Upper lobe of right lung (tissue), 1 donor: ENCODE data around the gene MIA. TPM values are rescaled to one million over a fixed set of nuclear protein-coding genes. Genes with fewer than 3 reads are reported as not detected.

Experiments
- ATAC-seq: fragments of 200-7000 bp; cut with Tn5 transposase; one replicate; pipeline ENCODE4 v1.9.1; 2020; ENCODE audit warnings: mild to moderate bottlenecking, moderate library complexity
- DNase-seq: peaks from one replicate; pipeline ENCODE4 v3.0.0-alpha.2; 2020
- H3K27ac ChIP-seq: fragments of 200-600 bp; one replicate; pipeline ENCODE4 v1.8.0; 2022
- H3K27me3 ChIP-seq: fragments of 200-600 bp; one replicate; pipeline ENCODE4 v1.8.0; 2022; ENCODE audit warnings: mild to moderate bottlenecking
- H3K36me3 ChIP-seq: fragments of 200-600 bp; one replicate; pipeline ENCODE4 v1.8.0; 2022
- H3K4me1 ChIP-seq: fragments of 200-600 bp; one replicate; pipeline ENCODE4 v1.8.0; 2022
- H3K4me3 ChIP-seq: fragments of 200-600 bp; one replicate; pipeline ENCODE4 v1.8.0; 2022; ENCODE audit warnings: mild to moderate bottlenecking
- H3K9me3 ChIP-seq: fragments of 200-600 bp; one replicate; pipeline ENCODE4 v1.8.0; 2022
- intact Hi-C: fragments of 100-400 bp; cut with DNase I; formaldehyde crosslinking; loops from one replicate; pipeline ENCODE4 v1.11.0; 2022
- total RNA-seq: library from RNA; stranded (reverse); fragmentation: NEBNext Ultra II Directional; extraction: Animal tissue kit (Norgen Biotek cat#: 25700); gene quantifications from one replicate; pipeline ENCODE4 v1.2.1, GENCODE V29; 2021
- TF ChIP-seq, protein P1 (sequence below): fragments of 200-600 bp; IDR thresholded peaks from one replicate; pipeline ENCODE4 v1.8.0; 2022; ENCODE audit warnings: antibody characterized with exemption
- donor health status: DM: no; HTN: yes; CAD: no; lungs with severe emphysema.

Gene MIA
- total RNA-seq, 1 donor from 2014 or later, result not detected

DNA sequence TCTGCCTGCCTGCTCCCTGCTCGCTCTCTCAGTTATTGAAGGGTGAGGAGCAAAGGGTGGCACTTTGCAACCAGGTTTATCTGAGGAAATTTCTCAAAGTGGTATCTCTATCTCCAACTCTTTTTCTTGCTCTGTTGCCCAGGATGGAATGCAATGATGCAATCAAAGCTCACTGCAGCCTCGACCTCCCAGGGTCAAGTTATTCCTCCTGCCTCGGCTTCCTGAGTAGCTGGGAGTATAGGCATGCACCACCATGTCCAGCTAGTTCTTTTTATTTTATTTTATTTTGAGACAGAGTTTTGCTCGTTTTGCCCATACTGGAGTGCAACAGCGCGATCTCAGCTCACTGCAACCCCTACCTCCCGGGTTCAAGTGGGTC lies 29.9 kb upstream of the MIA start:
- DNase-seq (no peak), ATAC-seq (no peak)
- peaks cover 4% of the 10 kb centered on the region for H3K36me3 ChIP-seq
- H3K9me3 ChIP-seq, result no peaks in the 10 kb centered on the region
- H3K27ac ChIP-seq, result peak overlapping the region; percentile 78
- H3K27me3 ChIP-seq, result no peaks in the 10 kb centered on the region
- TF ChIP-seq, protein P1, sequence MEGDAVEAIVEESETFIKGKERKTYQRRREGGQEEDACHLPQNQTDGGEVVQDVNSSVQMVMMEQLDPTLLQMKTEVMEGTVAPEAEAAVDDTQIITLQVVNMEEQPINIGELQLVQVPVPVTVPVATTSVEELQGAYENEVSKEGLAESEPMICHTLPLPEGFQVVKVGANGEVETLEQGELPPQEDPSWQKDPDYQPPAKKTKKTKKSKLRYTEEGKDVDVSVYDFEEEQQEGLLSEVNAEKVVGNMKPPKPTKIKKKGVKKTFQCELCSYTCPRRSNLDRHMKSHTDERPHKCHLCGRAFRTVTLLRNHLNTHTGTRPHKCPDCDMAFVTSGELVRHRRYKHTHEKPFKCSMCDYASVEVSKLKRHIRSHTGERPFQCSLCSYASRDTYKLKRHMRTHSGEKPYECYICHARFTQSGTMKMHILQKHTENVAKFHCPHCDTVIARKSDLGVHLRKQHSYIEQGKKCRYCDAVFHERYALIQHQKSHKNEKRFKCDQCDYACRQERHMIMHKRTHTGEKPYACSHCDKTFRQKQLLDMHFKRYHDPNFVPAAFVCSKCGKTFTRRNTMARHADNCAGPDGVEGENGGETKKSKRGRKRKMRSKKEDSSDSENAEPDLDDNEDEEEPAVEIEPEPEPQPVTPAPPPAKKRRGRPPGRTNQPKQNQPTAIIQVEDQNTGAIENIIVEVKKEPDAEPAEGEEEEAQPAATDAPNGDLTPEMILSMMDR, result no peak
- H3K4me1 ChIP-seq, result peaks cover 40% of the 10 kb centered on the region
- intact Hi-C loops, result no loop called here
- H3K4me3 ChIP-seq, result peak overlapping the region; percentile 9

DNA sequence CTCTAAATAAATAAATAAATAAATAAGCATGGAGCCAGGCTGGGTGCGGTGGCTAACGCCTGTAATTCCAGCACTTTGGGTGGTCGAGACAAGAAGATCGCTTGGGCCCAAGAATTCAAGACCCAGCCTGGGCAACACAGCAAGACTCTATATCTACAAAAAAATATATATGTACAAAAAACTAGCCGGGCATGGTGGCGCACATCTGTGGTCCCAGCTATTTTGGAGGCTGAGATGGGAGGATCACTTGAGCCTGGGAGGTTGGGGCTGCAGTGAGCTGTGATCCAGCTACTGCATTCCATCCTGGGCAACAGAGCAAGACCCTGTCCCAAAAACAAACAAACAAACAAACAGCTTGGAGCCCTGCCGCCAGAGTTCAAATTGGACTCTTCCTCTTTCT lies 27.8 kb upstream of the MIA start:
- DNase-seq, result no peak

DNA sequence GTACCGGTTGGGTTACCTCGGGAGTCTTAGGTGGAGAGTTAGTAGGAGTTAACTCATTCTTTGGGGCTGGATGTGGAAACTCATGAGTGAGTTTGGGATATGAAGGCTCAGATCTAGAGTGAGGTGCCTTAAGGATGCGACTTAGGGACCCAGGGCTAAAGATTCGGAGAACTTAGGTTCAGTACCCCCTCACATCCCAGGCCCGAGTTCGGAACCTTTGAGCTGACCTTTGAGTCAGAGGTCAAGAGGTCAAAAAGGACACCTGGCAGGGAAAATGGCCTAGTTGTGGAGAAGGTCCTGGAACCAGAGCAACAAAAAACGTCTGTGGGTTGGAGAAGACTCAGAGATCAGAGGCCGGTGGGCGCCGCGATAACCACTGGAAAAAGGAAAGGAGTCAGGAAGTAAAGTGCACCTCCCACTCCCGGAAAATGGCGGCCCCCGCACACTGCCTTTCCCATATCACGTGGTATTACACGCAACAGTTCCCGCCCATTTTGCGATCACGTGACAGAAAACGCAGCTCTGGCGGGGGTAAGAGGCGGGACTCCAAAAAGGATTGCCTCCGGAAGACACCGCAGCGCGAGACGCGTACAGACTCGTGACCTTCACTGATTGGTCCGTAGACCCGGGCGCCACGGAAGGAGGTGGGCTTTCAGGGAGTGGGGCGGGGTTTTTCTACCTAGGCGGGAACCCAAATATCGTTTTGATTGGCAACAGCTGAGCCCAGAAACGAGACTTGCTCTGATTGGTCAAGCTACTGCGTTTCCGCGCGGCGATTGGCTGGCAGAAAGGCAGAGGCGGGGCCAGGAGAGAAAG lies 25.1 kb upstream of the MIA start, which contains the start of gene ACTMAP:
Gene ACTMAP, minus strand, starts transcription at position 420 of the 816 bp plus-strand sequence. CDS start 674 bp downstream, outside the sequence.
- TF ChIP-seq, protein P1, result no peak
- H3K36me3 ChIP-seq, result peaks cover 2% of the 10 kb centered on the region
- H3K9me3 ChIP-seq, result no peaks in the 10 kb centered on the region
- no peaks in the 10 kb centered on the region for H3K27me3 ChIP-seq
- intact Hi-C loops, result no loop called here
- H3K4me3 ChIP-seq, result peak within 1 kb of the TSS; percentile 63
- ATAC-seq (peak; percentile 94), DNase-seq (peak; percentile 99)
- H3K27ac ChIP-seq, result peak within 1 kb of the TSS; percentile 92
- peaks cover 58% of the 10 kb centered on the region for H3K4me1 ChIP-seq

More for the DNA sequence above, 27.8 kb upstream of the MIA start:
- TF ChIP-seq, protein P1, result no peak
- Histone ChIP-seq H3K36me3 (no peaks in the 10 kb centered on the region), H3K27me3 (no peaks in the 10 kb centered on the region), H3K4me3 (no peak overlapping the region), H3K4me1 (peaks cover 41% of the 10 kb centered on the region), H3K27ac (no peak overlapping the region), H3K9me3 (no peaks in the 10 kb centered on the region)
- no peak for ATAC-seq
- intact Hi-C loops, result no loop called here

DNA sequence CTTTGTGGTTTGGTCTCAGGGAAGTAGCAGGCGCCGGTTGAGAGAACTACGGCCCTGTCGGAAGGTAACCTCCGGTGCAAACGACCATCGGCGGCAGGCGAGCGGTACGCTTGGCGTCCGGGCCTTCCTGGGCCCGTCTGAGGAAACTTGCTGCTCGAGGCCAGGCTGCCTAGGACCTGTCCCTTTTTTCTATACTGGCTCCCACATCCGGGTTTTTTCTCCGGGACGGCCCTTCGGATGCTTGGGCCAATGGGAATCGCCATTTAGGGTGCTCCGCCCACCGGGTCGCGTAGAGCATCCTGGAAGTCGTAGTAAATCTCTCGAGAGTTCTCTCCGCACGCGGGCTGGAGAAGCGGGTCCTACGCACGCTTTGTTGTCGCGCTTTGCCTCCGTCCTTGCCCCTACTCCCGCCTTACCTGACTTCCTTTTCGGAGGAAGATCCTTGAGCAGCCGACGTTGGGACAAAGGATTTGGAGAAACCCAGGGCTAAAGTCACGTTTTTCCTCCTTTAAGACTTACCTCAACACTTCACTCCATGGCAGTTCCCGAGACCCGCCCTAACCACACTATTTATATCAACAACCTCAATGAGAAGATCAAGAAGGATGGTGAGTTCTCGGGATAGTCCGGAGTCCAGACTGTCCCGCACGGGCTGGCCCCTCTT lies 24.3 kb upstream of the MIA start, which contains the start of gene SNRPA:
Gene SNRPA, plus strand, starts transcription at position 330 of the 664 bp plus-strand sequence. Its CDS starts 206 bp downstream, at position 536.
- intact Hi-C loops, result no loop called here
- H3K4me3 ChIP-seq, result peak within 1 kb of the TSS; percentile 63
- no peaks in the 10 kb centered on the region for H3K27me3 ChIP-seq
- TF ChIP-seq, protein P1, result no peak
- H3K4me1 ChIP-seq, result peaks cover 58% of the 10 kb centered on the region
- ATAC-seq (peak; percentile 83), DNase-seq (peak; percentile 98)
- peak within 1 kb of the TSS; percentile 92 for H3K27ac ChIP-seq
- H3K9me3 ChIP-seq, result no peaks in the 10 kb centered on the region
- H3K36me3 ChIP-seq, result peaks cover 9% of the 10 kb centered on the region

DNA sequence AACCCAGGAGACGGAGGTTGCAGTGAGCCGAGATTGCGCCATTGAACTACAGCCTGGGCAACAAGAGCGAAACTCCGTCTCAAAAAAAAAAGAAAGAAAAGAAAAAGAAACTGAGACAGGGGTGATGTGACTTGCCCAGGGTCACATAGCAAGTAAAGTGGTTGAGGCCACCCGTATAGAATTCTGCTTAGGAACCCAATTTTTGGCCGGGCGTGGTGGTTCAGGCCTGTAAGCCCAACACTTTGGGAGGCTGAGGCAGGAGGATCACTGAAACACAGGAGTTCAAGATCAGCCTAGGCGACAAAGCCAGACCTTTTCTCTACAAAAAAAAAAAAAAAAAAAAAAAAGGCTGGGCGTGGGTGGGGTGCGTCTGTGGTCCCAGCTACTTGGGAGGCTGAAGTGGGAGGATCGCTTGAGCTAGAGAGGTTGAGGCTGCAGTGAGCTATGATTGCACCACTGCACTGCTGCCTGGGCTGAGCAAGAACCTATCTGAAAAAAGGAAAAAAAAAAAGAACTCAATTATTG lies 23.0 kb upstream of the MIA start:
- TF ChIP-seq, protein P1, result no peak
- peaks cover 21% of the 10 kb centered on the region for H3K36me3 ChIP-seq
- peaks cover 65% of the 10 kb centered on the region for H3K4me1 ChIP-seq
- H3K27ac ChIP-seq, result peak overlapping the region; percentile 92
- no peak for ATAC-seq
- DNase-seq, result no peak
- intact Hi-C loops, result no loop called here
- no peaks in the 10 kb centered on the region for H3K9me3 ChIP-seq
- peak overlapping the region; percentile 63 for H3K4me3 ChIP-seq
- H3K27me3 ChIP-seq, result no peaks in the 10 kb centered on the region
